Measurements from ENCODE around the gene RP9. TPM values are rescaled to one million over a fixed set of nuclear protein-coding genes. Genes with fewer than 3 reads are reported as not detected.

RP9 gene
- total and polyA plus RNA-seq, 2 of the 4 experiments (the other 2 are of a cell fraction), result 9.5 to 18.1 TPM

- Histone ChIP-seq H3K4me3 (ENCODE audit: insufficient read depth, low read depth, low read length) (no peak overlapping the region), H4K8ac (ENCODE audit: low read depth in 2 of 2, low read length in 2 of 2) (no peak overlapping the region), H3K9ac (ENCODE audit: low read depth, low read length) (no peak overlapping the region), H4K20me1 (ENCODE audit: insufficient read depth, low read length) (no peaks in the 10 kb centered on the region), H2BK20ac (ENCODE audit: low read depth, low read length) (no peak overlapping the region), H3K4me2 (ENCODE audit: low read depth, low read length) (no peak overlapping the region), H4K91ac (ENCODE audit: insufficient read depth, low read depth, low read length) (no peak overlapping the region), H3K56ac (ENCODE audit: extremely low read depth, insufficient read depth, low read length) (no peak overlapping the region), H3K36me3 (ENCODE audit: control insufficient read depth, insufficient read depth, low read length) (no peaks in the 10 kb centered on the region), H2AK9ac (replicated peaks; ENCODE audit: low read depth, low read length, poor library complexity) (no peak overlapping the region), H3K4ac (ENCODE audit: low read depth, low read length) (no peak overlapping the region), H3K4me1 (ENCODE audit: control insufficient read depth, insufficient read depth, low read length) (peaks cover 5% of the 10 kb centered on the region; the same call in 1 of the 2 replicates), H3K27ac (ENCODE audit: insufficient read depth, low read length) (no peak overlapping the region), H2BK15ac (ENCODE audit: low read depth, low read length) (no peak overlapping the region), H3K9me3 (ENCODE audit: control insufficient read depth, insufficient read depth, low read length) (peaks cover 2% of the 10 kb centered on the region; the same call in 1 of the 2 replicates), H2BK120ac (ENCODE audit: low read depth, low read length) (no peak overlapping the region), H2BK5ac (ENCODE audit: low read depth, low read length, poor library complexity, severe bottlenecking) (no peak overlapping the region), H3K23ac (ENCODE audit: low read depth, low read length) (no peak overlapping the region), H3K14ac (replicated peaks; ENCODE audit: low read depth, low read length) (no peak overlapping the region), H2AK5ac (ENCODE audit: low read depth, low read length) (no peak overlapping the region), H3K18ac (ENCODE audit: low read depth, low read length) (no peak overlapping the region), H3K9me1 (ENCODE audit: insufficient read depth, low read length) (peaks cover 7% of the 10 kb centered on the region), H4K5ac (ENCODE audit: low read depth, low read length) (no peak overlapping the region), H3K27me3 (ENCODE audit: control insufficient read depth, insufficient read depth, low read length) (no peaks in the 10 kb centered on the region), H2AFZ (replicated peaks; ENCODE audit: low read length, poor library complexity) (no peak overlapping the region), H3K79me1 (ENCODE audit: low read depth in 1 of 2, low read length in 2 of 2) (0 out of 4 replicates have a peak, but pooled peaks cover 0 to 10% of the 10 kb centered on the region in 2 experiments)
- DNase-seq (no peak), ATAC-seq (ENCODE audit: low read depth) (no peak)
- TF ChIP-seq RAD21 (IDR thresholded peaks at IDR 0.05; ENCODE audit: low read length), result no peak
- TF ChIP-seq CEBPB (IDR thresholded peaks at IDR 0.05; ENCODE audit: low read depth, low read length), result no peak
- TF ChIP-seq MAFK (IDR thresholded peaks at IDR 0.05; ENCODE audit: low read depth, low read length), result no peak
- TF ChIP-seq SMC3 (IDR thresholded peaks at IDR 0.05; ENCODE audit: low read depth, low read length), result no peak
- no peak for TF ChIP-seq USF2 (IDR thresholded peaks at IDR 0.05; ENCODE audit: low read depth, low read length)
- no peak for TF ChIP-seq MXI1 (IDR thresholded peaks at IDR 0.05; ENCODE audit: borderline replicate concordance, low read depth, low read length)
- TF ChIP-seq MAZ (IDR thresholded peaks at IDR 0.05; ENCODE audit: borderline replicate concordance, low read depth, low read length), result no peak
- no peak for TF ChIP-seq ELK1 (IDR thresholded peaks at IDR 0.05; ENCODE audit: borderline replicate concordance, low read depth, low read length)
- TF ChIP-seq NFE2L2 (IDR thresholded peaks at IDR 0.05; ENCODE audit: low read depth, low read length), result no peak
- no TSS peak for BruUV-seq (replicated peaks)
- WGBS, 2 experiments (ENCODE audit: extremely low coverage in 2 of 2, insufficient read length in 1 of 2), result no CpG with 5 or more reads among the region's 2 CpGs
- ChIA-PET CTCF (interaction anchor here (0.6 kb wide), 1 partner anchor 159 kb away, joined by 4 read pairs; no protein-coding TSS in a partner anchor), POLR2A (ENCODE audit: unreplicated experiment) (no interaction called here)
- in situ Hi-C loops (cut with MboI; ENCODE audit: low sequenced_read_pairs), result no loop called here
- intact Hi-C loops (cut with micrococcal nuclease), result no loop called here
- dilution Hi-C loops (cut with HindIII; ENCODE audit: low sequenced_read_pairs, unreplicated experiment), result no loop called here
Measured at GRCh38 chr7:33087858-33088257, 21.3 kb downstream of the RP9 start.
